Stimulated activated CD8-positive, alpha-beta memory T cell treated with anti-CD3 and anti-CD28 coated beads, Interleukin-4, amount 100 ng/mL, for 24 hours (primary cell): ENCODE measurements around the gene CTNNA1.
"Not testable (repeated sequence)": the region's sequence is repeated elsewhere in the genome, so short reads cannot be mapped to it uniquely, and the experiment has no call there.

Experiments used
- DNase-seq: peaks from one replicate; pipeline ENCODE4 v3.0.0-alpha.2; 2020; ENCODE audit warnings: low read depth

The CTNNA1 gene

GRCh38 chr5:138757061-138757776 is 4.0 kb downstream of the CTNNA1 start:
- no peak for DNase-seq

GRCh38 chr5:138760448-138761110 is 7.4 kb downstream of the CTNNA1 start:
- no peak for DNase-seq

GRCh38 chr5:138761115-138761514 is 7.9 kb downstream of the CTNNA1 start:
- not testable (repeated sequence) for DNase-seq

GRCh38 chr5:138761670-138762069 is 8.4 kb downstream of the CTNNA1 start:
- not testable (repeated sequence) for DNase-seq

DNA sequence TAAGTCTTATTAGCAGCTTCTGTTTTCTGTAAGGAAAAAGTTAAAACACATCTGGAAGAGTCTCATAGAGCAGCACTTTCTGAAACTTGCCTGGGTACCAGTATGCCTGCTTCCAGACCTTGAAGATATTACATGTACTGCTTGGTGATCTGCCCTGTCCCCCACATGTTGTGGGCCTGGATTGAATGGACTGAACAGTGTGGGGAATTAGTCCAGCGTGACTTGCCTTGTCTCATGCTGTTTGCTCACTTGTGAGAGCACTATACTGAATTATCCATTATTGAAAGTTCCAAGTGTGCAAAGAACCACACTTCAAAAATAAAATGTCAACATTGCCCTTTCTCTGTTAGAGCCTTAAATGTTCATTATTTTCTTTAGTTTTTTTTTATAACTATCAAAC is 8.9 kb downstream of the CTNNA1 start:
- no peak for DNase-seq

DNA sequence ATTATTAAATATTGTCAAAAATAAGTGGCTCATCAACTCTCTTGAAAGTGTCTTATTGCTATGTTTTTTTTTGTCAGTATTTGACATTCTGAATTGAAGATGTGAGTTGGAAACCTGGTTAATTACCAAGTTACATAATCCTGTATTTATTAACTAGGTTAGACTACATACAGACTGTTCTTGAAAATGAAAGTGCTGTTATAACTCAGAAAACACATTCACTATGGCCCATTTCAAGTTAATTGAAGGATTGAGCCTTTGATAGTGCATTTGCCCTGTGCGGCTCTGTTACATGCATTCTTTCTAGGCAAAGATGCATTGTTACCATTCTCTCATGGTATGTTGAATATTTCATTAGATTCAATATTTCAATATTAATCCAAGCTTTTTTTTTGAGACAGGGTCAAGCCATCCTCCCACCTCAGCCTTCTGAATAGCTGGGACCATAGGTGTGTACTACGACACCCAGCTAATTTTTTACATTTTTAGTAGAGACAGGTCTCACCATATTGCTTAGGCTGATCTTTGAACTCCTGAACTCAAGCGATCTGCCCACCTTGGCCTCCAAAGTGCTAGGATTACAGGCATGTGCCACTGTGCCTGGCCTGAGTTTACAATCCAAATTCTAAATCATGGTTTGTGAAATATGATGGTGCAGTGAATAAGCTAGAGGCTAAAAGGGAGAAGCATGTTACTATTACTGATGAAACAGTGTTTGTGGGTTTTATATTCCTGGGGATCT is 10.0 kb downstream of the CTNNA1 start:
- no peak for DNase-seq

- DNase-seq, result no peak
These were observed 17.1 kb downstream of the CTNNA1 start for GRCh38 chr5:138770291-138770690.

DNA sequence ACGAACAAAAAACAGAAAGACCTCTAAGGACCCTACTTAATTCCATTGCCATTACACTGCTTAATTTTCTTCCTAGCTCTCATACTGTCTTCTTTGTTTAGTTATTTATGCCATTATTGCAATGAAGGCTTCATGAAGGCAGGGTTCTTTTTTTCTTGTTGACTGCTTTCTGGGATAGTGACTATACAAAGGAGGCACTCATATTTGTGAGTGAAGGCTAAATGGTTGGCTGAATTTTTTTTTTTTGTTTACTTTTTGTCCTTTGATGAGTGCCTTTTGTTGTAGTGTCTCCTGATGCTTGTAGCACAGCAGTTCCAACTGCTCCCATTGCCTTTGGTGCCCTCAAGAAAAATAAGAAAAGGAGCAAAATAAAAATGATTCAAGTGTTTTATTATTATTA is 17.8 kb downstream of the CTNNA1 start:
- DNase-seq, result no peak

DNA sequence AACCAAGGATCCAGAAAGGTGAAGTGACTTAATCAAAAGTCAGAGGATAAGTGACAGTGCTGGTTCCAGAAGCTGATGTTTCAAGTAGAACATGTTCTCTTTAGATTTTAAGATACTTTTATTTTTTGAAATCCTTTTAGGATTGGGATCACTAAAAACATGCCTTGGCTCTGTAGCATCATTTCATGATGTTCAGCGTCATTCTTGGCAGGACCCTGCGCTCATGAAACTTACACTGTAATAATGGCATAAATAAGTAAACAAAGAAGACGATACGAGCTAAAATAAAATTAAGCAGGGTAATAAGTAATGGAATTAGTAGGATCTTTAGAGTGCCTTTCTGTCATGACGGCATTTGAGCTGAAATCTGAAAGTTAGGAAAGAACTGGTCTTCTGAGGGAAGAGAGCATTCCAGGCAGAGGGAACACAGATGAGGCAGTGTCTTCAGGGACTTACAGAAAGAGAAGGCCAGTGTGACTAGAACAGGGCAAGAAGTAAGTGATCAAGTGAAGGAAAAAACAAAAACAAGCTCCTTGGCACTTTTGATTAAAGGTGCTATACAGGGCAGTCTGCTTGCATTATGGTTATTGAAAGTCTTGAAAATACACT is 19.9 kb downstream of the CTNNA1 start:
- no peak for DNase-seq

DNA sequence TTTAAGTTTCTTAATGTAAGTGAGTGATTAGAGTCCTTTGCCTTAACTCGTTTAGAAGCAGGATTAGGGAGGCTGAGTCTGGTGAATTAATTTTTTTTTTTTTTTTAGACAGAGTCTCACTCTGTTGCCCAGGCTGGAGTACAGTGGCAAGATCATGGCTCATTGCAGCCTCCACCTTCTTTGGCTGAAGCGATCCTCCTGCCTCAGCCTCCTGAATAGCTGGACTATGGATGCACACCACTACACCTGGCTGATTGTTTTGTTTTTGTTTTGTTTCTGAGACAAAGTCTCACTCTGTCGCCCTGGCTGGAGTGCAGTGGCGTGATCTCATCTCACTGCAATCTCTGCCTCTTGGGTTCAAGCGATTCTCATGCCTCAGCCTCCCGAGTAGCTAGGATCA is 20.4 kb downstream of the CTNNA1 start:
- not testable (repeated sequence) for DNase-seq

DNA sequence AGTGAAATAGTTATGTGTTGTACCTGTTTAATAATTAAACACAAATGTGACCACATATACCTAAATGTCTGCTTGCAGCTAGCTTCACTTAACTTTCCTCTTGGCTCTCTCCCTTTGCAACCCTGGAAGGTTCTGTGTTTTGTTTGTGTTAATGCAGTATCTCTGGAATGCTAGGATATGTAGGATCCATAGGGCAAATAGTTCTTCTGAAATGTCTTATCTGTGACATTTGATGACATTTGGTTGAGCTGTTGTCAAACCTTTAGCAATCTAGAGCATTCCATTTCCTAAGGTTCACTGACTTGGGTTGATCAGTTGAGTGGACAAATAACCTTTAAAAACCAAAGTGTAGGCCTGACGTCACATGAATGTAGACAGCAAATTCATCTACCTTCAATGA is 21.8 kb downstream of the CTNNA1 start:
- DNase-seq, result no peak

- no peak for DNase-seq
These were observed 25.0 kb downstream of the CTNNA1 start for GRCh38 chr5:138778234-138778633.

DNA sequence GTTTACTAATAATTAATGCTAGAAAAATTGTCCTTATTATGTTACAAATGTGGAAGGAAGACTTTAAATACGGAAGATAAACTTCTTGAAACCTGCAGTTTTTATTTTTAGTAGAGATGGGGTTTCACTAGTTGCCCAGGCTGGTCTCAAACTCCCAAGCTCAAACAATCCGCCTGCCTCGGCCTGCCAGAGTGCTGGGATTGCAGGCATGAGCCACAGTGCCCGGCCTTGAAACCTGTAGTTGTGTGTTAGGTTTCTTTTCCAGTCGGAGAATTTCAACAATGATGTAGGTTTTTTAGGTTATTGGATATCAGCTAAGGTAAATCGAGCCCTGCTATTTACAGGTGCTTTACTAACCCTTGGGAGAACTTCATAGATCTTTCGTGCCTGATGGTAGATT is 30.8 kb downstream of the CTNNA1 start:
- DNase-seq, result no peak

GRCh38 chr5:138784590-138784989 is 31.4 kb downstream of the CTNNA1 start:
- no peak for DNase-seq

DNA sequence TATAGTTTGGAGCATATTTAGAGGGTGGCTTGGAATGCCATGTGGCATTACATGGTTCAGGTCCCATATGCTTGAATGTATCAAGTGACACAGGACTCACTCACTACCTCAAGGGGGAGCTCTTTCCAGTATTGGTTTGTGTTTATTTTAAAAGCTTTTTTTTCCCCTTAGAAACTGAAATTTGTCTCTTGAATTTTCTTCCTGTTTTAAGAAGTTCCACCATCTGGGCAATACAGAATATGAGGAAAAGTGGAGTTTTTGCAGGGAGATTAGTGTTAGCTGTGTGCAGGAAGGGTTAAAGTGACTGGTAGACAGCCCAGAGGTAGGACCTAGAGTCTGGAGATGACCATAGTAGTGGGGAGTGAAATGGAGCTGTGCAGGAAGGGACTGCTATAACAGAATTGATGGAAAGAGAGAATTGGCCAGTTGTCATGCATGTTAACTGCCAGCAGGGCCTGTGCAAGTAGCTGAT is 36.6 kb downstream of the CTNNA1 start:
- no peak for DNase-seq

DNA sequence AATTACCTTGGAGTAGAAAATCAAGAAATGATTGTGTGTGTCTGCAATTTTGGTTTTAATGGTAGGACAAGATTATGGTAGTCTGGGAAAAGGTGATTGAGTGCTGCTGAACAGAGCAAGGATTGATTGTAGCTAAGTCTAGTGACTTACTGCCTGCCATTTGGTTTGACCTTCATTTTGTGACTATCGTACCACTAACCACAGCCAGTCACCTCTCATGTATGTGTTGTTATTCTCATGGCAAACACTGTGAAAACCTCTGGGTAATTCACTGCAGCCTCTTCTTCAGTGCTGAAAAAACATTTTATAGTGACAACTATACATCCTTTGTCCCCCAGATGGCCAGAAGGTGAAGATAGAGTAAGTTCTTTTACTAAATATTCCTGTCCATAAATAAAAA is 37.5 kb downstream of the CTNNA1 start:
- no peak for DNase-seq

GRCh38 chr5:138792195-138792790 is 39.1 kb downstream of the CTNNA1 start:
- no peak for DNase-seq

DNA sequence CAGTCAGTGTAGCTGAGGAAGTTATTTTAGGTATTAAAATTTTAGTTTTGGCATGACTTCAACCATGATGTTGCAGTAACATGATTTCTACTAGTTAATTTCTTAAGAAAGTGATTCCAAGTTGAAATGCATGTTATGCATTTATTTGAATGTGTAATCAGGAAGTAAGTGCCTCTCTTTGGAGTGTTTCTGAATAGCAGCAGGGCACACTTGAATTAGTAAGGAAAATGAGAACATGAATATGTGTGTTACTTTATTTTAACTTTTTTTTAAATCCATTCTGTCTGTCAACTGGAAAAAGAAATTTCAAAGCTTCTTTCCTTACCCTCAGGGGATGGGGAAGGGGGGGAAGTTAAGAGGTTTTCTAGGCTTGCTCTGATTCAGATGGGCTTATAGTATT is 40.4 kb downstream of the CTNNA1 start:
- DNase-seq, result no peak

DNA sequence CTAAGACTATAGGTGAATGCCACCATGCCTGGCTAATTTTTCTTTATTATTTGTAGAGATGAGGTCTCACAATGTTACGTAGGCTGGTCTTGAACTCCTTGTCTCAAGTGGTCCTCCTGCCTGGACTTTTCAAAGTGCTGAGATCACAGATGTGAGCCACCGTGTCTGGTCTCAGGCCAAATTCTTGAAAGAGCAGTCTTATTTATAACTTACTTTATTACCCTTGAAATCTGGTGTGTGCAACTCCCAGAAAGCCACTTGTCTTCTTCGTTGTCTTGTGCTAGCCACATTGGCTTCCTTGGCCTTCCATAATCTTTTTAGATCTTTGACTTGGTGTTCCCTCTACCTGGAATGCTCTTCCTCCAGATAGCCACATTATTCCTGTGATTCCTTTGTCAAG is 50.1 kb downstream of the CTNNA1 start:
- DNase-seq, result no peak

DNA sequence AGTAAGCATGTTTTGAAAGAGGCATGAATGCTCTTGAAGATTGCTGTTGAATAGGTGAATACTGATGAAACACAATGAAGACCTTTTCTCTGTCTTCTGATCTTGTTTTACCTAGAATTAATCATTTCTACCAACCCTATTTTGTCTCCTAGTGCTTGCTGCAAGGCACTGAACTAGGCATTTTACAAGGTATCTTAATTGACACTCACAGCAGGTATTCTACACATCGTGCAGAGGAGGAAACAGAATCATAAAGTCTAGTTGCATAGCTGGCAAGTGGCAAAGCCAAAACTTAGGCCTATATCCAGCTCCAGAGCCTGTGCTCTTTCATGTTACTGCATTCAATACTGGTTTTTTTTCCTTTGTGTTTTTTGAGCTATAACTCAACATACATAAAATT is 50.7 kb downstream of the CTNNA1 start:
- no peak for DNase-seq

GRCh38 chr5:138805096-138805495 is 51.9 kb downstream of the CTNNA1 start:
- DNase-seq, result no peak

DNA sequence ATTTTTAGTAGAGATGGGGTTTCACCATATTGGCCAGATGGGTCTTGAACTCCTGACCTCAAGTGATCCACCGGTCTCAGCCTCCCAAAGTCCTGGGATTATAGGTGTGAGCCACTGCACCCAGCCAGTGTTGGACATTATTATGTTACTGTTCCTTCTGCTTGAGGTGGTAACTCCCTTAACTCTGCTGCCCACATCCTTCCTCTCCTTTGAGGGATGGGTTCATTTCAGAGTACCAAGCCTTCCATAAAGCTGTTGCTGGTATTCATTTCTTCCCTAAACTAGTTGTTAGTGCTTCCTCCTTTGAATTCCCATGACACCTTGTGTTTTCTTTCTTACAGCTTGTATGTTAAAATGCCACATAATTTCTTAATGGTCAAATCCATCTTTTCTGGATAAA is 54.0 kb downstream of the CTNNA1 start:
- DNase-seq, result no peak
